ENCODE measurements around the gene OR5B2.

- TF ChIP-seq CTCF (conservative IDR thresholded peaks at IDR 0.05 in 1 of 2, IDR thresholded peaks at IDR 0.05 in 1 of 2; ENCODE audit: extremely low read depth in 1 of 2, insufficient read depth in 1 of 2, low read depth in 1 of 2, low read length in 2 of 2) (no peak), EZH2 (IDR thresholded peaks at IDR 0.05; ENCODE audit: borderline replicate concordance, low read length) (no peak)
Observed at GRCh38 chr11:58465690-58466089, 37.8 kb upstream of the OR5B2 start.

All from mammary epithelial cell (primary cell).